GM18867 (cell line): Measurements from ENCODE around the gene TMEM92.
"Not testable (repeated sequence)": the region's sequence is repeated elsewhere in the genome, so short reads cannot be mapped to it uniquely, and the experiment has no call there.

ENCODE experiments used
- ATAC-seq: cut with Tn5 transposase; IDR thresholded peaks from one replicate; pipeline ENCODE4 v1.9.1; 2021; ENCODE audit warnings: mild to moderate bottlenecking, moderate library complexity; ENCODE audit not compliant: unreplicated experiment

The TMEM92 gene

DNA sequence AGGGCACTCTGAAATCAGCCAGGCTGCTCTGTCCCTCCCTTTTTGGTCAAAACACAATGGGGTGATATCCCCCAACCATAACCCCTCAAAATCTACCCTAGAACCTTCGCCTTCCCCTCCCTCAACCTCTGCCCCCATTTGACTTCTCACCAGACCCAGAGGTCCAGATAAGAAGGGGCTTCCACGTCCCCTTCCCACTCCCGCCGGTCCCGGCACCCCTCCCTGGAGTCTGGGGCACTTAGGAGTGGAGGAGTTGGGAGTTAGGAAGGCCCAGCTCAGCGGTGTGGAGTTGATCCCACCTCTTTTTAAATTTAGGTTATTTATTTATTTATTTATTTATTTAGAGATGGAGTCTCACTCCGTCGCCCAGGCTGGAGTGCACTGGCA is 619 bp upstream of the TMEM92 start:
- no peak for ATAC-seq

DNA sequence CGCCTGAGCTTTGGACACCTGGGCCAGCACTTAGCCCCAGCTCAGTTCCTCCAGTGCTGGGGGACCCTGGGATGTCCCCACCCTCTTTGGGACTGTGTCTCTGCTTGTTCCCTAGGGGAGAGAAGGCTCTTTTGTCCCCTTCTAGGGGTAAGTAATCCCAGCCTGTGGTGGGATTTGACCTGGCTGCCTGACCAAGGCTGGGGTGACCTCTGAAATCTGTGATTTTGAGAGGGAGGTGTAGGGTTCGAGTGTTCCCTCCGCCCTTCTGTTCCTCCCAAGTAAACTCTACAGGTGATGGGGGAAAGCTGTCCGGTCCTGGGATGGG is 593 bp downstream of the TMEM92 start:
- no peak for ATAC-seq

DNA sequence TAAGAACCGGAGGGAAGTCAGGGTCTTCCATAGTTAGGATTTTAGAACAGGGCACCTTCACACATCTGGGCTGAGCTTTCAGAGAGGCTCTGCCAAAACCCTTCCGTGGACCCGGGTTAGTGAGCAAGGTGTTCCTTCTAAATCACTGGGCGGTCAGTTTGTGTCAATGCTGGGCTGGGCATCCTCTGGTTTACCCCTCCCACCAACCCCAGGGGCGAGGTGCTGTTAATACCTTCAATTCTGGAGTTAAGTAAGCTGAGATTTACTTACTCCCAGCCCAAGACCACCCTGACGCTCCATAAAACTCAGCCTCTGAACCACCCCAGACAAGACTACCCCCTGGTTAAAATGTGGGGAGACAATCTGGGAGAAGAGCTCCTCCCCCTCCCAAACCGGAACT is 1.0 kb downstream of the TMEM92 start:
- ATAC-seq, result no peak

DNA sequence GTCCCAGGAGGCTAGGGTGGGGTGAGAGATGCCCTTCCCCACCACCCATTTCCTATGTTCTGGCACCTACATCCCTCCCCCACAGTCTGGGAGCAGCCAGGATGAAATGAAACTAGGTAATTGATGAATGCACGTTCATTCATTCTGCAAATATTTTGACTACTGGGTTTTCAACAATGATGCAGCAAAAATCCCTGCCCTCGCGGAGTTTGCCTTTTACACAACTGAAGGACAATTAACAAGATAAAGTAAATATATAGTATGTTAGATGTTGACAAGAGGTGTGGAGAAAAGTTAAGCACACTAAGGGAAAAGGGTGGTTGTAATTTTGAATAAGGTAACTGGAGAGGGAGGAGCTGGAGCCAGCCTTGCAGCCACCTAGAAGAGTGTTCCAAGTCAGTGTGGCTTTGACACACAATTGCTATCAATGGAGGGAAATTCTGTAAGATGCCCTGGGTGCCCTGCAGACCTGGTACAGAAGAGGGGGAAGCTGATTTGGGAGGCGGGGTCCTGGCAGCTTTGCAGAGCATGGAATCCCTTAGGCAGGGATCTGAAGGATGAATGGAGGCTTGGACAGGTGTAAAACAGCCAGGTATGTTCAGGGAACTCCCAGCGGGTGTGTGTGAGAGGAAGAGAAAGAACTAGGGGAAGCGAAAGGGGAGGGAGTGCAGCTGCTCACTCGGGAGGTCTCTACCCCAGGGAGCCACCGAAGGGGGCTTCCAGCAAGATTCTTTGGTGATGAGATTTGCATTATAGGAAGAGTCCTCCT is 2.5 kb downstream of the TMEM92 start:
- no peak for ATAC-seq

DNA sequence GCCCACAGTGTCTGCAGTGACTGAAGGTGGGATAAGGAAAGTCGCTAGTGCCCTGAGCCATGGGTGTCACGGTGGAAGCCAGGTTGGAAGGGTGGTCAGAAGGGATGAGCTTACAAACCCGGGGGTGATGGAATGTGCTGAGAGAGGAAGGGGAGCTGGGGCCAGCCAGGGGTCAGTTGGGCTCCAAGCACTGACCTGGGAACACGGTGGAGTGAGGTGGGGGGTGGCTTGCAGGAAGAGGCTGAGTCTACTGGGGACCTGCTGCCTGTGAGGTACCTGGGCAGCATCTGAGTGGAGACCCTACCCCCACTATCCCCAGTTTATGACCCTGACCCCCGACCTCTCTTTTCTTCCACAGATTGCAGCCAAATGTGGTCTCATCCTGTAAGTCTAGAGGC is 3.1 kb downstream of the TMEM92 start:
- ATAC-seq, result no peak

DNA sequence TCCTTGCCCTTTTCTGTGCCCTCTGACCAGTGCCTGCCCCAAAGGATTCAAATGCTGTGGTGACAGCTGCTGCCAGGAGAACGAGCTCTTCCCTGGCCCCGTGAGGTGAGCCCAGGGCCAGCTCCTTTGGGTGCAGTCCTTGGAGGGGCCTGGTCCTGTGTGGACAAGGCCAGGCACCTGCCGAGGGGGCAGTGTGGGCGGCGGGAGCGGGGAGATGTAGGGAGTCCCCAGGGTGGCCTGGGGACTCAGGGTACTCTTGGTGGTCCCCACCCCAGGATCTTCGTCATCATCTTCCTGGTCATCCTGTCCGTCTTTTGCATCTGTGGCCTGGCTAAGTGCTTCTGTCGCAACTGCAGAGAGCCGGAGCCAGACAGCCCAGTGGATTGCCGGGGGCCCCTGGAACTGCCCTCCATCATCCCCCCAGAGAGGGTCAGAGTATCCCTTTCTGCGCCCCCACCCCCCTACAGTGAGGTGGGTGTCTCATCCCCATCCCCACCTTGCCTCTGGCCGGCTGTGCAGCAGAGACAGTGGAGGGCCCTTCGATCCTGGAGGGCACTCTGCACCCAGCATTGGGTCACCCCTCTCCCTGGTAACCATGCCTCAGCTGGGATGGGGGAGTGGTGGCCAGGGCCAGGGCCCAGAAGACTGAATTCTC is 4.4 kb downstream of the TMEM92 start:
- ATAC-seq, result no peak

DNA sequence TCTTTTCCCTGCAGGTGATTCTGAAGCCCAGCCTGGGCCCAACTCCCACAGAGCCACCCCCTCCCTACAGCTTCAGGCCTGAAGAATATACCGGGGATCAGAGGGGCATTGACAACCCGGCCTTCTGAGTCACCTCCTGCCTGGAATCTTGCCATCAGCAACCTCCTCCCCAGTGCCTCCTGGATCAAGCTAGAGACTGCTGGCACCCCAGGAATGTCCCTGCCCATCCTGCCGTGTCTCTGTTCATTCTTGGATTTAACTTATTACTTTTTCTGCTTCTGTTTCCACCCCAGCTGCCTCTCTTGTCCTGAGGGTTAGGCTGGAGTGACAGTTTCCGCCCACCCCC is 4.9 kb downstream of the TMEM92 start:
- no peak for ATAC-seq

DNA sequence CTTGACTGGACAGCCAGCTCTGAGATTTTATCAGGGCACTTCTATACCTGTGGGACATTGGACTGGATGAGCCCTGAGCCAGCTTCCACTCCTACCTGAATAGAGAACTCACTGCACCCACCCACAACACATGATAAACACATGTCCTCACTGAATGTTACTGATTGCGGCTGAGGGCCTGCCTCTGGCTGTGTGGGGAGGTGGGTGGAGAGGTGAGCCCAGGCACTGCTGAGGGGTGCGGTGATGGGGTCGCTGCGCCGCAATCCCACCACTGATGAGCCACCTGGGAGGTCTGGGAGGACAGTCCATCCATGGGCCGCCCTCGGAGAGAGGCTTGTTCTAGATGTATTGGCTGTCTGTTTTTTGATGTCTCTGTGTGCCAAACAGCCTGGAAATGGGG is 5.4 kb downstream of the TMEM92 start:
- ATAC-seq, result no peak

DNA sequence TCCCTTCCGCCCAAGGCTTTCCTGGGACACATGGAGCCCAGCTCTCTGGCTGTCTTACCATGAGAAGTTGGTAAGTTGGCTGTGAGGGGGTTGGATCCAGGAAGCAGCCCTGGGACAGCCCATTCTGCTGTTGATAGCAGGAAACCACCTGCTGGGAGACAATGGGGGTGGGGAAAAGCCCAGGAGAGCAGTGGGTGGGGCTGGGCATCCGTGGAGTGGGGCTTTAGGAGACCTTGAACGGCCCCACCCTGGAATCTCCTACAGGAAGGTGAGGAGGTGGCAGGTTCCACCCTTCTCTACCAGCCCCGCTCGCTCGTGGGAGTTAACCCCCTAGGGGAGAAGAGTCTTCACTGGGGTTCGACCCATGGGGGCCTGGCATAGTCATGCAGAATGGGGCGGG is 5.8 kb downstream of the TMEM92 start:
- no peak for ATAC-seq

DNA sequence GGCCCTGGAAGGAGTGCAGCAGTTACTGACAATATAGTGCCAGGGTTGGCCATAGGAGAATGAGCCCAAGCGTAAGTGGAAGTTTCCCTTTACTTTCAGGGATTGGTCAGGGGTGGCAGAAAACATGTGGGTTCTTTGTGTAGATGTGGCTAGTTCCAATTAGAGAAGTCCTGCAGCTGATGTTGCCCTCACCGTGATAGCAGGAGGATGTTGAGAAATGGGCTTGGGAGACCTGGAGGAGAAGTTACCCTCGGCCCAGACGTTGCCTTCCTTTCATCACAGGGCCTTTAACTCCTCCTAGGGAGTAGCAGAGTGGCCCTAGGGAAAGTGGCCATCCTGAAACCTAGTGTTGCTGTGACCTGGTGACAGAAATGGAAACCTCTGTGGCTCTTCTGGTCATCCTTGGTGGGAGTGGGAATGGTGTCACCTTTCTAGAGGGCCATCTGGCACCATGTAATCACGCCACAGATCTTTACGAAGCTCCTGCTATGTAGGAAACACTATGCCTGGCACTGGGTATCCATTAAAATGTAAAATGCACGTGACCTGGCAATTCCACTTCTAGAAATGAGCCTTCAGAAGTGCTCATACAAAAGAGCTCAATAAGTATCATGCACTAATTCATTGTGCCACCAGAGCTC is 6.7 kb downstream of the TMEM92 start:
- ATAC-seq, result no peak

DNA sequence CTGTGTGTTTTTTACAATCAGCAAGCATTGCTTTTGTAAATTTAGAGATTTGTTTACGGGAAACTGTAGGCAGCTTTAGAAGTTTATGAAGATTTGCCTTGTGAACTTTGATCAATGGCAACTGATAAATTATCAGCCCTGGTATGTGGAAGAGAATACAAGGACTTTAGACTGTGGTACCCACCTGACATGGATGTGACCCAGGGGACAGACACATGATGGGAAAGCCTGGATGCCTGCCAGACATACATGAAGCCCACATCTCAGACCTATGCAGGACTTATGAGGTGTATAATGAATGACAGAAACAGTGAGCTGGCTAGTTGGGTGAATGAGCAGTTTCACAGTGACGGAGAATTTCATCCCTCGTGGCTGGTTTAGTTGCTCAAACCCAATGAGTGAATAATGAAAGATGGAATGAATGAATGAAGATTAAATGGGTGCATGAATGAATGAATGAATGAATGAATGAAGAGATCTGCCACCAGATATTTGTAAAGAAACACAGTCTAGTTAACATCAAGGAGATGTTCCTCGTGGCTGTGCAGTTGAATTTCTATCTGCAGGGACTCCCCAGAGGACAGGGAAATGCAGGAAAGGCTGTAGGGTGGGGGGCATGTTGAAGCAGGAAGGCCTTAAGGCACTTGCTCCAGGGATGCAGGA is 7.6 kb downstream of the TMEM92 start:
- ATAC-seq, result no peak

DNA sequence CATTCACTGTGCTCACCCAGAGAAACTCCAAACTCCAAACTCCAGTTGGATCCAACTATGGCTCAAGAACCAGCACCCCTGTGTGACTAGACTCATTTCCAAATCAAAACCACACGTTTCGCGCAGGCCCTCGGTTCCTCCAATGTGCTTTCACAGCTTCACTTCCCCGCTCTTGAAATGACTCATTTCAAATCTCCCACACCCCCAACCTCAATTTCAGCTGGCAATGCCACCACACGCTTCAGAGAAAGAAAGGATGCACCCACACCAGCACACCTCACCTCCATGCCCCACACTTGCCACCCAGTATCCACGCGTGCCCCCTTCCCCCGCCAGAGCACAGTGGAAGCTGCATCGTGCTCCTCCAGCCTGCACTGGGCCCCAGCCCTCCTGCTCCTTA is 9.0 kb downstream of the TMEM92 start:
- no peak for ATAC-seq

DNA sequence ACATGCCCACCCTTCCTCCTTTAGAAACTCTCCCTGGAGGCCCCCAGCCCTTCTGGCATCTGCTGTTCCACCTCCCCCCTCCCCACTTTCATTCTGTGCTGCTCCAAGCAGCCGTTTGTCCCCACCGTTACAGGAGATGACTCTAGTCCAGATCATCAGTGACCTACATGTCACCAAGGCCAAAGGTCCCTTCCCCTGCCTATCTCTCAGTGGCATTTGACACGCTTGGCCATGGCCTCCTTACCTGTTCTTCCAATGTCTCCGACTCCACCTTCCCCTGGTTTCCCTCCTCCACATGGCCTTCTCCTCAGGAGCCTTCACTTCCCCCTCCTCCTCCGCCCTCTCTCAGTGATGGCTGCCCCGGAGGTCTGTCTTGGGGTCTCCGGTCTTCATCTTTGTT is 9.4 kb downstream of the TMEM92 start:
- ATAC-seq, result no peak

DNA sequence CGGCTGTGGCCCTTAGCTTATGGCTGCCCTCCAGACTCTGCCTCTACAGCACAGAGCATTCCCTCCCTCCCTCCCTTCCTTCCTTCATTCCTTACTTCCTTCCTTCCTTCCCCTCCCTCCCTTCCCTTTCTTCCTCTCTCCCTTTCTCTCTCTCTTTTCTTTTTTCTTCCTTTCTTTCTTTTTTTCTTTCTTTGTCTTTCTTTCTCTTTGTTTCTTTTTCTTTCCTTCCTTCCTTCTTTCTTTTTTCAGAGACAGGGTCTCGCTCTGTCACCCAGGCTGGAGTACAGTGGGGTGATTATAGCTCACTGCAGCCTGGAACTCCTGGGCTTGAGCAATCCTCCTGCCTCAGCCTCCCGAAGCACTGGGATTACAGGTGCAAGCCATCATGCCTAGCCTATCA is 11.7 kb downstream of the TMEM92 start:
- ATAC-seq, result no peak

DNA sequence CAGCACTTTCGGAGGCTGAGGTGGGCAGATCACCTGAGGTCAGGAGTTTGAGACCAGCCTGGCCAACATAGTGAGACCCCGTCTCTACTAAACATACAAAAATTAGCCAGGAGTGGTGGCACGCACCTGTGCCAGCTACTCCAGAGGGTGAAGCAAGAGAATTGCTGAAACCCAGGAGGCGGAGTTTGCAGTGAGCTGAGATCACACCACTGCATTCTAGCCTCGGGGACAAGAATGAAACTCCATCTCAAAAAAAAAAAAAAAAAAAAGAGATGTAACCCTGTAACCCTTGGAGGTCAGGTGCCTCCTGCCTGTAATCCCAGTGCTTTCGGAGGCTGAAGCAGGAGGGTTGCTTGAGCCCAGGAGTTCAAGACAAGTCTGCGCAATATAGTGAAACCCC is 13.0 kb downstream of the TMEM92 start:
- not testable (repeated sequence) for ATAC-seq

DNA sequence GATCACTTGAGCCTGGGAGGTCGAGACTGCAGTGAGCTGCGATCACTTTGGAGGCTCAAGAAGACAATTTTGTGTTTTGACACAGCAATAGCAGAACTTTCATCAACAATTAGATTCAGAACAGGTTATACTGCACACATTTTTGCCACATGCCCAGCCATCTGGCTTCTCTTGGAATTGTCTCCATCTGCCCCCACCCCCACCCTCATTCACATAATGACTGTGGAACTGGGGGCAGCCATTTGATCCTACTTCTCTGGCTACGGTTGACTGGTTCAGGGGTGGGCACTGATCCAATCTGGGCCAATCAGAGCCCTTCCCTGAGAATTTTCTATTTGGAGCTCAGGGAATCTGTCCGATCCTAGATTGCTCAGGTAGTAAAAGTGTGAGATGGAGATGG is 14.0 kb downstream of the TMEM92 start:
- ATAC-seq, result no peak

DNA sequence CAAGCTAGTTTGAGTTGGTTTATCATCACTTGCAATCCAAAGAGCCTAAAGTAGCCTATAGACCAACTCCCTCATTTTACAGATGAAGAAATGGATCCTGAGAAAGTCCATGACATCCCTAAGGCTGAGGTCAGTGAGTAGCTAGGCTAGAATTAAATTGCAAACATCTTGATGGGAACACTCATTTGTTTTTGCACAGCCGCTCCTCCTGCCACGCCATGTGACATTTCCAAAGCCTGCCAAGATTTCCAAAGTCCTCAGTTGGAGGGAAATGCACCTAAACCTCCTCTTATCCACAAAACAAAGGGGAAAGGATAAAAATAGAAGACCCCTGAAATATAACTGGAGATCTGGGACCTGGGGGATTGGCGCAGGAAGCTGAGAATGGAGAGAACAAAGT is 15.0 kb downstream of the TMEM92 start:
- no peak for ATAC-seq

DNA sequence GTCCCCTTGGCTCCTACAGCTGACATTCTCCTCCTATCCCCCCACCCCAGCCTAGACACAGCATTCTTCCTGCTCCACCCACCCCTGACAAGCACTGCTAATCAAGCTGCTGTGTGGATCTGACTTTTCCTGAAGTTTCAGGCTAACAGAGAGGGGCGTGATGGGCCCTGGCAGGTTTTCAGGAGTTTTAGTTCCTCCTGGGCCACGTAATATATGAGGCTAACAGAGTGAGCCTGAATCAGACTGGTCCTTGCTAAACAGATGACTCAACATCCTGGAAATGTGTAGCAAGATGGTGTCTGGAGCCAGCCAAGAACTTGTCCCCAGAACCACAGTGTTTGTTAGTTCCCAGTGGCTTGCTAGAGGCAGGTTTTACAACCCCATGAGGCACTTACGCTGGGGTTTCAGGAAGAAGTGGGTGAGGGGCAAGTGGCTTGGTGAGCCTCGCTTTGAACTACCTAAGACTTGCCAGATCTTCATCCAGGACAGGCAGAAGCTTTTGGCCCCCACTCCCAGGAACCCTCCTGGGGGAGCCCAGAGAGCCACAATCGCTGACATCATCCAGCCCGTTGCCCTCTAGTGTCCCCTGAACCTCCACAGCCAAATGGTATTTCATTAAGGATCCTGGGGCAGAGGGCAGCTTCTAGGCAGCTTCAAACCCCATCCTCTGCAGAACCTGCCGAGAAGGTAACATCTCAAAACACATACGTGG is 15.9 kb downstream of the TMEM92 start:
- no peak for ATAC-seq

DNA sequence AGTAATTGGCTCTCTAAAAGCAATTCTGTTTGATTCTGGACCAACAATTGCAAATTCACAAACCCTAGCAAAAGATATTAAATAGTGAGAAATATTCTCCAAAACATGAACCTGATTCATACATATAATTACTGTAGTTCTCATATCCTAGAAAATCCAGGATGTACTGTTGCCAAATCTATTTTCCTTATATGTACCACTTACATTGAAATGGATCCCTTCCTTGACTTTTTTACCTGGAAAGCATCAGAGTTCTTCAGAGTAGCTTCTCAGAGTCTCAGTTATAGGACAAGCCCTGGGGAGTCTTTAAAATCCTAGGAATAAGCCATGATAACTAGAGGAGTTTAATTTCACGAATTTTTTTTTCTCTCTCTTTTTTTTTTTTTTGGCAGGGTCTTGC is 16.7 kb downstream of the TMEM92 start:
- ATAC-seq, result no peak

DNA sequence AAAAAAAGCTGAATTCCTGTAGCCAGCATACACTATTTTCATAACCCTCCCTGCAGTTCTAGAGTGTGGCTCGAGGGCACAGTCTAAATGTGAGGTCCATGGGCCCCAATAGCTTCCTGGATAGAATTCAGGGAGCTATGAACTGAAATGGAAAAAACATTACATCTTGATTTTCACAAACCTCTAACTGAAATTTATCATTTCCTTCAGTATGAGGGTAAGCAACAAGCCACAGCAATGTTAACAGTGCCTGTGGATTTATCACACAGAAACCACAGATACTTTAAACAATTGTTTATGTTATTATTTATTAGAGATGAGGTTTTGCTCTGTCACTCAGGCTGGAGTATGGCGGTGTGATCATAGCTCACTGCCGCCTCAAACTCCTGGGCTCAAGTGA is 18.2 kb downstream of the TMEM92 start:
- no peak for ATAC-seq

DNA sequence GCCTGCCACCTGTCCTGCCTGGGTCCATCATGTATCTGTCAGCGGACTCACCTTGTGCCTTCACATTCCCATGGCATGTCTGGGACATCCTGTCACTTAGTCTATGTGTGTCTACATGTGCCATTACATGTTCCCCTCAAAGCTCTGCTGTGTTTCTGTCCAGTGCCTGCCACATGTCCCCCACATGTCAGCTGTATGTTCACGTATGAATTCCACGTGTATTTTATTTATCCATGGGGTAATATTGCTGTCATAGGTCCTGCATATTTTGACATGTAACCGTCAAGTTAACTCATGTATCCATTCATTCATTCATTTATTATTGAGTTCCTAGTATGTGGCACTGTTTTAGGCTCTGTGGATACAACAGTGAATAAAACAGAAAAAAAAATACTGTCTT is 20.8 kb downstream of the TMEM92 start:
- no peak for ATAC-seq
